Measurements from ENCODE around the gene PPP1R2.

- no peak for TF ChIP-seq CTCF (IDR thresholded peaks at IDR 0.05; ENCODE audit: insufficient read depth, low read length)
- no peak for TF ChIP-seq POLR2AphosphoS5 (IDR thresholded peaks at IDR 0.05; ENCODE audit: low read depth)
Measured at GRCh38 chr3:195548006-195548405, 4.9 kb upstream of the PPP1R2 start.

All from HL-60 (cell line).